Fibroblast of the aortic adventitia (primary cell): ENCODE measurements around the gene ENO2. TPM values are rescaled to one million over a fixed set of nuclear protein-coding genes. Genes with fewer than 3 reads are reported as not detected.
A peak's percentile ranks its signal among the peaks of the same experiment; 100 is the strongest.

Experiments
- DNase-seq: peaks from one replicate; pipeline ENCODE4 v3.0.0-alpha.2; 2010; ENCODE audit warnings: low read depth
- H3K4me3 ChIP-seq: 2 replicates; pipeline ENCODE4 v1.5.1; 2011; ENCODE audit warnings: low read depth, mild to moderate bottlenecking, control low read depth, low read length, moderate library complexity
- total RNA-seq: library from RNA; depleted of rRNA; stranded (reverse); fragments of >200 nt; gene quantifications from 2 replicates; pipeline ENCODE4 v1.2.3, GENCODE V29; 2012; ENCODE audit warnings: low replicate concordance
- TF ChIP-seq, protein P1 (sequence below): IDR thresholded peaks from 2 replicates; pipeline ENCODE4 v1.5.1; 2011; ENCODE audit warnings: mild to moderate bottlenecking, low read length, control low read depth, inconsistent platforms; ENCODE audit not compliant: insufficient read depth

The ENO2 gene
- total RNA-seq, 1 donor = 12.7 TPM

DNA sequence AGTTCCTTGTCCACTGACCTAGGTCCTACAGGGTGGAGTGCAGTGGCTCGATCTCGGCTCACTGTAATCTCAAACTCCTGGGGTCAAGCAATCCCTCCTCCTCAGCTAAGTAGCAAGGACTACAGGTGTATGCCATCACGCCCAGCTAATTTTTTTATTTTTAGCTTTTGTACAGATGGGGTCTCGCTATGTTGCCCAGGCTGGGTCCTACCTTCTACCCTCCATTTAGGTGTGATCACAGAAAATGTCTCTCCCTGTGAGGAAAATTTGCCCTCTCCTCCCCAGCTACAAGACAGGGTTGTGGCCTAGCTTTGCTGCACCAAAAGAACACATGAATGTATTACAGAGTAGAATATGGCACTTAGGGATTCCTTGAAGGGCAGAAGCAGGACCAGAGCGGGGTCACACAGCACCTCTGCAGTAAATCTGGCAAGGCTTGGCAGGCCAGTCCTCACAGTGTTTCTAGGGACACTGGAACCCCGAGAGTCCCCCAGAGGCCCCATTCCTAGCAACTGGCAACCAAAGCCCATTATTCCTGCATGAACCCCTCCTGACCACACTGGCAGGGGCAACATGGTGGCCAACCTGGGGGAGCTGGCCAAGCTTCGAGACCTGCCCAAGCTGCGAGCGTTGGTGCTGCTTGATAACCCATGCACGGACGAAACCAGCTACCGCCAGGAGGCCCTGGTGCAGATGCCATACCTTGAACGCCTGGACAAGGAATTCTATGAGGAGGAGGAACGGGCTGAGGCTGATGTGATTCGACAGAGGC lies 2.0 kb upstream of the ENO2 start:
- DNase-seq = no peak
- TF ChIP-seq, protein P1, sequence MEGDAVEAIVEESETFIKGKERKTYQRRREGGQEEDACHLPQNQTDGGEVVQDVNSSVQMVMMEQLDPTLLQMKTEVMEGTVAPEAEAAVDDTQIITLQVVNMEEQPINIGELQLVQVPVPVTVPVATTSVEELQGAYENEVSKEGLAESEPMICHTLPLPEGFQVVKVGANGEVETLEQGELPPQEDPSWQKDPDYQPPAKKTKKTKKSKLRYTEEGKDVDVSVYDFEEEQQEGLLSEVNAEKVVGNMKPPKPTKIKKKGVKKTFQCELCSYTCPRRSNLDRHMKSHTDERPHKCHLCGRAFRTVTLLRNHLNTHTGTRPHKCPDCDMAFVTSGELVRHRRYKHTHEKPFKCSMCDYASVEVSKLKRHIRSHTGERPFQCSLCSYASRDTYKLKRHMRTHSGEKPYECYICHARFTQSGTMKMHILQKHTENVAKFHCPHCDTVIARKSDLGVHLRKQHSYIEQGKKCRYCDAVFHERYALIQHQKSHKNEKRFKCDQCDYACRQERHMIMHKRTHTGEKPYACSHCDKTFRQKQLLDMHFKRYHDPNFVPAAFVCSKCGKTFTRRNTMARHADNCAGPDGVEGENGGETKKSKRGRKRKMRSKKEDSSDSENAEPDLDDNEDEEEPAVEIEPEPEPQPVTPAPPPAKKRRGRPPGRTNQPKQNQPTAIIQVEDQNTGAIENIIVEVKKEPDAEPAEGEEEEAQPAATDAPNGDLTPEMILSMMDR = no peak
- H3K4me3 ChIP-seq = no peak overlapping the region

GRCh38 chr12:6914947-6915788 lies 788 bp downstream of the ENO2 start:
- no peak for DNase-seq
- TF ChIP-seq, protein P1 = peak; percentile 3
- H3K4me3 ChIP-seq = peak overlapping the region; percentile 82

DNA sequence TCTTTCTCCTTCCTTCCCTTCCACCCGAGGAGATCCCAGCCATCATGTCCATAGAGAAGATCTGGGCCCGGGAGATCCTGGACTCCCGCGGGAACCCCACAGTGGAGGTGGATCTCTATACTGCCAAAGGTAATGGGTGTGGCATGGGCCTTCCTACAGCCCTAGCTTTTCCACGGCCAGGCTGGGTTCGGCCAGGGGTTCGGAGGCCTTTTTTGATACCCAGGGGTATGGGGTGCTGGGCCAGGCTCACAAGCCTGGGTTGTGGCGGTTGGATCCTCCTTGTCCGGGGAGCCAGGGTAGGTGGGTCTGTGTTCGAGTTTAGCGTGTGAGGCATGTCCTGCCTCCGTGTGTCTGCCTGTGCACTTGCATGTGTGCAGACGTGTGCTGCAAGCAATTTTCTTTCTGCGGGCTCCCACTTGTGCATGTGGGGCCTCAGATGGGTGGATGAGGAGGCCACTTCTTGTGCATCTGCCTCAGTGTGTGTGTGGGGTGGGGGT lies 1.5 kb downstream of the ENO2 start:
- no peak for DNase-seq
- H3K4me3 ChIP-seq = peak overlapping the region; percentile 82
- TF ChIP-seq, protein P1 = no peak

- TF ChIP-seq, protein P1 = no peak
- DNase-seq = no peak
- no peak overlapping the region for H3K4me3 ChIP-seq
These were observed 2.2 kb downstream of the ENO2 start for GRCh38 chr12:6916426-6917200.

DNA sequence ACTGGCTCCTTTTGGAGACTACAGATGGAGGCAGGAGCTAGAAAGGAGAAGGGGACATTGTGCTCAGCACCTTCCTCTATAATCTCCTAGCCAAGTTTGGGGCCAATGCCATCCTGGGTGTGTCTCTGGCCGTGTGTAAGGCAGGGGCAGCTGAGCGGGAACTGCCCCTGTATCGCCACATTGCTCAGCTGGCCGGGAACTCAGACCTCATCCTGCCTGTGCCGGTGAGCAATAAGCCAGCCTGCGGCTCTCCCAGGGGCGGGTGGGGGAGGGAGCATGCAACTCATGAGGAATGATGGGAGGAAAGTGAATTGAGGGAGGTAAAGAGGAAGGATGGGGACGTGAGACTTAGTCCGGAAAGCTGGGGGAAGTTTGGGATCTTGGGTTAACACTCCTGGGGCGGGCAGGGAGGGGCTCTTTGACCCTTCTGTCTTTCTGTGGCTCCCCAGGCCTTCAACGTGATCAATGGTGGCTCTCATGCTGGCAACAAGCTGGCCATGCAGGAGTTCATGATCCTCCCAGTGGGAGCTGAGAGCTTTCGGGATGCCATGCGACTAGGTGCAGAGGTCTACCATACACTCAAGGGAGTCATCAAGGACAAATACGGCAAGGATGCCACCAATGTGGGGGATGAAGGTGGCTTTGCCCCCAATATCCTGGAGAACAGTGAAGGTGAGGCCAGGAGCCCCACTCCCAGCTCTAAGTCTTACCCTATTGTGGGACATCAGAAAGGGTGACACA lies 3.3 kb downstream of the ENO2 start:
- TF ChIP-seq, protein P1 = no peak
- DNase-seq = no peak
- H3K4me3 ChIP-seq = no peak overlapping the region

- no peak for DNase-seq
- TF ChIP-seq, protein P1 = no peak
- no peak overlapping the region for H3K4me3 ChIP-seq
These were observed 5.2 kb downstream of the ENO2 start for GRCh38 chr12:6919588-6919987.
